RKO (cell line): ENCODE measurements around the gene OPTN.
"Not testable (repeated sequence)": the region's sequence is repeated elsewhere in the genome, so short reads cannot be mapped to it uniquely, and the experiment has no call there.

Source experiments
- DNase-seq: peaks from one replicate; pipeline ENCODE4 v3.0.0-alpha.2; 2016; ENCODE audit warnings: low spot score

The OPTN gene

DNA sequence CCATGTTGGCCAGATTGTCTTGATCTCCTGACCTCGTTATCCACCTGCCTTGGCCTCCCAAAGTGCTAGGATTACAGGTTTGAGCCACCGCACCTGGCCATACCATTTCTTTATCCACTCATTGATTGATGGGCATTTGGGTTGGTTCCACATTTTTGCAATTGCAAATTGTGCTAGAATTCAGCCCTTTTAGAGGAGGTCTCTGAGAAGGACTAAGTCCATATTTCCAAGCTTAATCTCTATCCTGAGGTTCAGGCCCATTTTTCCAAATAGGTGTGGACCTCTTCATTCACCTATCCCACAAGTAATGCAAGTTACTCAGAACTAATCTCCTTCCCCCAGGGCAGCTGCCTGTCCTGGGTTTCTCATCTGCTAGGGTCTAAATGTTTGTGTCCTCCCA lies 9.7 kb upstream of the OPTN start:
- DNase-seq = no peak

- no peak for DNase-seq
Measured at GRCh38 chr10:13091801-13092200, 8.2 kb upstream of the OPTN start.

GRCh38 chr10:13092291-13093102 lies 7.5 kb upstream of the OPTN start:
- DNase-seq = no peak

DNA sequence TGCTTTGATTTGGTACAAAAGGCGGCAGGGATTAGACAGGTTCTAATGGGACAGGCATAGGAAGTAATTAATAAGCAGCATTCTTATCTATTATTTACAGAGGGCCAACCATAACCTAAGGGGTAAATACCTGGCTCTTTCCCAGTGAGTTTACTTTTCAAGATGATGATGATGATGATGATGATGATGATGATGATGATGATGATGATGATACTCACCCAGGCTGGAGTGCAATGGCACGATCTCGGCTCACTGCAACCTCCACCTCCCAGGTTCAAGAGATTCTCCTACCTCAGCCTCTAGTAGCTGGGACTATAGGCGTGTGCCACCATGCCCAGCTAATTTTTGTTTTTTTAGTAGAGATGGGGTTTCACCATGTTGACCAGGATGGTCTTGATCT lies 5.9 kb upstream of the OPTN start:
- DNase-seq = not testable (repeated sequence)

DNA sequence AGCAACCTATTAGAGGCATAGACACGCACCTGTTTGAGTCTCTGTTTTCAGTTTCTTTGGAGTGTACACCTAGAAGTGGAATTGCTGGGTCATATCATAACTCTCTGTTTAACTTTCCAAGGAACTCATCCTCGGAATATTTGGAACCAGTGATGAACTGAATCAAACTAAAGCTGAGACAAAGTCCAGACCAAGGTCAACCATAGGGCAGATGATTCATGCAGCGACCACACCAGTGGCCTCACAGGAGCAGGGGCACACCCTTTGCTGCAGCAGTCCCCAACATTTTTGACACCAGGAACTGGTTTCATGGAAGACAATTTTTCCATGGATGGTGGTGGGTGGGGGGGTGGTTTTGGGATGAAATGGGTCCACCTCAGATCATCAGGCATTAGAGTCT lies 4.9 kb upstream of the OPTN start:
- no peak for DNase-seq

- DNase-seq = no peak
Measured at GRCh38 chr10:13095929-13096328, 4.0 kb upstream of the OPTN start.

GRCh38 chr10:13099144-13099665 lies 758 bp upstream of the OPTN start:
- DNase-seq = peak; percentile 87

DNA sequence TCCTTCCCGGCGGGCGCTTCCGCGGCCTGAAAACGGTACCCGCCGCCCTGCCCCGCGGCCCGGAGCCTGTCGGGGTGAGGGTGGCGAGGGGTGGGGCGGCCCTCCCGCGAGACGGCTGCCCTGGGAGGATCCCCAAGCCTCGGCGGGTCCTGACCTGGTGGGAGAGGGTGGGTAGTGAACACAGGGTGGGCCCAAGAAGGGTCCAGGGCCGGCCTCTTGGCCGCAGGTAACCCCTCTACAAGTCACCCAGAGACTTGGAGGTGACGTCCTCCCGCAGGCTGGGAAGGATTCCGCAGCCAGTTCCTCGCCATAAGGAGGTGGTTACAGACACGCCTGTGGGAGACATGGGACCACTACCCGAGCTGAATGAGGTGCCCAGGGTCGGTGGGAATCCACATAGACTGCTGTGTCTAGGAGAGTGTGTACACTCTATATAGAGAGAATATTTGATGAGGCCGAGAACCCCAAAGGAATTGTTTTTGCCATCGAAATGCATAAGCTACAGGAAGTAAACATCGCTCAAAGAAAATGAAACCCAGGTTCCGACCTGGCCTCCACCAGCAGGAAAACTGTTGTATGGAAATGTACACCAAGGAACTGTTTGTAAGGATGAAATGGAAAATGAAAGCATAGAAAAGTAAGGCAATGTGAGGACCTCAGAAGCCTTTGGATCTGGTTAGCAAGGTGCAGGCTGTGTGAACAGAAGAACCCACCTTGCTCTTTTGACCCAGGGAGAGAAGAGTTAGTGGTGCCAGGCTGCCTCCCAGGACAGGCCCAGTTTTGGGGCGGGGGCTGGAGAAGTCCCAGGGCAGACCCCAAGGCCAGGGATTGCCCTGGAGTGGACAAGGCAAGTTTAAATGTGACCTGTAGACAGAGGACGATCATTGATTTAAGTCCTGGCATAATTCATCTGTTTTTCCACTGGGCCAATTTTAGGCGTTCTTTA lies 659 bp downstream of the OPTN start:
- peak; percentile 64 for DNase-seq

DNA sequence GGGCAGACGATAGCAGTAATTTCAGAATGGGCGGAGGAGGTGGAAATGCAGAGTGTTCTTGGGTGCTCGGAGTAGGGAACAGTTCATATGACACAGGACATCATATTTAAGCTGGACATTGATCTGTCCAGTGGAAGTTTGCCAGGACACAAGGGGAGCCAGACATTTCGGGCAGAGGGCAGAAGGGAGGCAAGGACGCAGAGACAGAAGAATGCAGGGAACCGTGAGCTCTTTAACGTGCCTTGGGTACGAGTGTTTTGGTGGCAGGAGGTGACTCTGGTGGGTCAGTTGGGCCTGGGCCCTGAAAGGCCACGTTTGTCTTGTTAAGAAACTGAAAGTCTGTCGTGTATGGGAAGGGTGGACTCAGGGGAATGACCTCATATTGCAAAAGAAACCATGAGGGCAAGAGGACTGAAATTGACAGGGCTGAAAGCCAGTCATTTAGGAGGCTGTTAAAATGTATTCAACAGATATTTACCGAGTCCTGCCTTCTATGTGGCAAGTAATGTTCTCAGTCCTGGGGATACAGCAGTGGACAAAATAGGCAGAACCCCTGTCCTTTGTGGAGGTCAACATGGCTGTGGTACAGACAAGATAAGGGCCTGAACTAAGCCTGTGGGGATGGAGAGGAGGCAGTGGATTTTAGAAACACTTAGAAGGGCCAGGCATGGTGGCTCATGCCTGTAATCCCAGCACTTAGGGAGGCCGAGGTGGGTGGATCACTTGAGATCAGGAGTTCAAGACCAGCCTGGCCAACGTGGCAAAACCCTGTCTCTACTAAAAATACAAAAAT lies 2.2 kb downstream of the OPTN start:
- DNase-seq = no peak

GRCh38 chr10:13103554-13103953 lies 3.6 kb downstream of the OPTN start:
- no peak for DNase-seq

DNA sequence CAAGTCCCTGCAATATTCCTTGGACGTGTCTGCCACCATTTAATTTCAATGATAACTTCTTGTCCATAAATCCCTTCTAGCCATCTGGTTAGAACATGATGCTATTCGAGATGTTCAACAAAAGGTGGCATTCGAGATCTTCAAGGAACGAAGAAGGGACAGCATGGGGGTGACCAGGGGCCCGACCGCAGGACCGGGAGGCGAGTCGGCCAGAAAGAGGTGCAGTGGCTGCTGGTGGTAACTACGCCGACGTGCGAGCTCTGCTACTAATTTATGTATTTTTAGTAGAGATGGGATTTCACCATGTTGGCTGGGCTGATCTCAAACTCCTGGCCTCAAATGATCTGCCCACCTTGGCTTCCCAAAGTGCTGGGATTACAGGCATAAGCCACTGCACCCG lies 4.7 kb downstream of the OPTN start:
- DNase-seq = no peak

DNA sequence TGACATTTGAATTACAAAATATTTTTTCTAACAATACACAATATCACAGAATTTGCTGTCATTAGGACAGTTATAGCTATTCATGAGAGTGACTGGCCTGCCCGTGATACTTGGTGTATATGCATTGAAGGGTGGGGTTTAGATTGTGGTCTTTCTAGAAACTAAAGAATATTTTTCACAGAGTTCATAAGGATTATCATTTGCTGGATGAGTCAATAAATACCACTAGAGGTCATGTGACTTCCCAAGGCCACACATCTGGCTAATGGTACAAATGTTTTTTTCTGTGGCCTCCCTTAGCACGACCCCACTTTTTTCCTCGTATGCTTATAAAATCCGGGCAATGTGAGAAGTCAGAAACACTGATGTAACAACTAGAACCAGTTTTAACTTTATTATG lies 5.2 kb downstream of the OPTN start:
- no peak for DNase-seq

DNA sequence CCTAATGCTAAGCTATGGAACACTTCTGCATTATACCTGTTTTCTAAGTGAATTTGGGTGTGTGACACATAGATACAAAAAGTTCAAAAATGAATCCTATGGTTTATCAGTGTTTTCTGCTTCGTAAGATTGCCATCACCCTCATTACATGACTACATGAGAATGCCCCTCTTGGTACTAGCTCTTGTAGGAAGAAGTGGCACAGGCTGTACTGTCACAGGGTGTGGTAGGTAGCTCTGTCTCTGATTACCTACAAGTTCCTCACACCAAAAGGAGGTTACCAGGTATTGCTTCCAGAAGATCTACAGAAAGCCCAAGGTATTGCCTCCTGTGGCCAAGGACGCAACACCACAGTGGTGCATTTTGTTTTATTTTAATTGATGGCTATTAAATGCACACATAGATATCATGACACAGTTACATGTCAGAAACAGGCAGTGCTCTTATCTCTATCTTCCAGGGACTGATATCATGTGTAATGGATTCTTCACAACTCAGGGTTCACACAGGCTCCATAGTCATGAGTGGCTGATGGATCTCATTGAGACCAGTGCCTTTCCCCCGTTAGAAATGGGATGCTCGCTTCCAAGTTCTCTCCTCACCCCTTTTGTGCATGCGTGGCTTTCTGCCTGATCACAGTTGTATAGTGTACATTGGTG lies 6.6 kb downstream of the OPTN start:
- no peak for DNase-seq

DNA sequence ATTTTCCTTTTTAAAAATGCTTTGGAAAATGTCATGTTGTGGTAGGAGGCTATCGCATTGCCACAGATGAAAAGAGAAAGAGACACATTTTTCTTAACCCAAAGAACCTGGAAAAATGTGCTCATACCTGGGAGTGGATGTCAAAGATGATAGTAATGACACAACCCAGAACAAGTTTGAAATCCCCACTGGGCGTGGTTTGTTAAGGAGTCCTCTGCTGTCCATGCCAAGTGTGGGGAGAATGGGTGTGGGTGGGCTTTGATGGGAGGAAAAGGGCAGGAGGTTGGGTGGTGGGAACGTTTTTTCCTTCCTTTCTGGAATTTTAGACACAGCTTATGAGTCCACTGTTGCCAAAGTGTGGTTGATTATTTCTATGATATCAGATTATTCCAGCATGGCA lies 10.9 kb downstream of the OPTN start:
- no peak for DNase-seq

- no peak for DNase-seq
Measured at GRCh38 chr10:13113544-13113943, 13.6 kb downstream of the OPTN start.

GRCh38 chr10:13115832-13116803 lies 16.2 kb downstream of the OPTN start:
- no peak for DNase-seq

GRCh38 chr10:13117841-13118783 lies 18.1 kb downstream of the OPTN start:
- no peak for DNase-seq

DNA sequence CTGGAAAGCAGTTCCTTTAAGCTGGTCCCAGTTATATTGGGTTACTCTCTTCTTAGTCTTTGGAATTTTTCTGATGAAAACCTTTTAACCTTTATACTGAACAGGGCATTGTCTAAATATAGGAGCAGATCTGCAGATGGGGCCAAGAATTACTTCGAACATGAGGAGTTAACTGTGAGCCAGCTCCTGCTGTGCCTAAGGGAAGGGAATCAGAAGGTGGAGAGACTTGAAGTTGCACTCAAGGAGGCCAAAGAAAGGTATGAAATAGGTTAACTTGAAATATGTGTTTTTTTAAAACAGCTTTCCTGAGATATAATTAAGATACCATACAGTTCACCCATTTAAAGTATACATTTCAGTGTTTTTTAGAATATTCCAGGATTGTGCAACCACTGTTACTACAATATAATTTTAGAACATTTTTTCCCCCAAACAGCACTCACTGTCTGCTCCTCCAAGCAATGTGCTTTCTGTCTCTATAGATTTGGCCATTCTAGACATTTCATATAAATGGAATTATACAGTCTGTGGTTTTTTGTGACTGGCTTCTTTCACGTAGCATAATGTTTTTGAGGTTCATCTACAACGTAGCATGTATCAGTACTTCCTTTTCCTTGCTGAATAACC lies 18.9 kb downstream of the OPTN start:
- no peak for DNase-seq
